PC-3 (cell line): ENCODE data around the gene DUSP19. TPM values are rescaled to one million over a fixed set of nuclear protein-coding genes. Genes with fewer than 3 reads are reported as not detected.
"Not testable (repeated sequence)": the region's sequence is repeated elsewhere in the genome, so short reads cannot be mapped to it uniquely, and the experiment has no call there.

Source experiments
- ATAC-seq: fragments of 200-7000 bp; cut with Tn5 transposase; 2 replicates; pipeline ENCODE4 v1.9.1; 2020; ENCODE audit warnings: mild to moderate bottlenecking, moderate library complexity
- BruUV-seq: library from RNA; stranded (reverse); fragments of 400-500 nt; replicated peaks from 2 replicates; lab custom pipeline; 2021; lab: Mats Ljungman, UMichigan
- CTCF ChIA-PET: fragments of 300-600 bp; sonication (Branson Sonifier 250); formaldehyde crosslinking; loops from one replicate; lab custom pipeline; 2022; ENCODE audit warnings: antibody characterized with exemption; lab: Charles Lee
- POLR2A ChIA-PET: fragments of 300-600 bp; sonication (Branson Sonifier 250); formaldehyde crosslinking; loops from one replicate; lab custom pipeline; 2022; ENCODE audit warnings: antibody characterized with exemption; ENCODE audit not compliant: unreplicated experiment; lab: Charles Lee
- DNase-seq: peaks from one replicate; pipeline ENCODE4 v3.0.0-alpha.2; 2015
- H2AFZ ChIP-seq: fragments of 300-600 bp; sonication (generic); 2 replicates; pipeline ENCODE4 v1.6.0; 2016; ENCODE audit warnings: antibody characterized with exemption, low read length
- H3F3A ChIP-seq: fragments of 300-600 bp; sonication (generic); one replicate; pipeline ENCODE4 v1.6.0; 2017; ENCODE audit warnings: antibody characterized with exemption, low read length, control low read depth, mild to moderate bottlenecking; ENCODE audit not compliant: unreplicated experiment
- H3K27ac ChIP-seq: fragments of 300-600 bp; sonication (generic); 2 replicates; pipeline ENCODE4 v1.5.1; 2016; ENCODE audit warnings: mild to moderate bottlenecking, low read length
- H3K27me3 ChIP-seq: fragments of 300-600 bp; sonication (generic); 2 replicates; pipeline ENCODE4 v1.6.1; 2016; ENCODE audit warnings: low read length, mixed read lengths
- H3K36me3 ChIP-seq: fragments of 300-600 bp; sonication (generic); 2 replicates; pipeline ENCODE4 v1.6.1; 2016; ENCODE audit warnings: low read depth, mixed run types, low read length, mixed read lengths
- H3K4me1 ChIP-seq: fragments of 300-600 bp; sonication (generic); 2 replicates; pipeline ENCODE4 v1.5.1; 2016; ENCODE audit warnings: low read length; ENCODE audit not compliant: insufficient read depth
- H3K4me2 ChIP-seq: fragments of 300-600 bp; sonication (generic); 2 replicates; pipeline ENCODE4 v1.6.0; 2016; ENCODE audit warnings: low read length
- H3K4me3 ChIP-seq: fragments of 300-600 bp; sonication (generic); 2 replicates; pipeline ENCODE4 v1.5.1; 2016; ENCODE audit warnings: mild to moderate bottlenecking, low read length, mixed read lengths
- H3K79me2 ChIP-seq: fragments of 300-600 bp; sonication (generic); 2 replicates; pipeline ENCODE4 v1.6.1; 2017; ENCODE audit warnings: low read length, mixed read lengths
- H3K9ac ChIP-seq: fragments of 300-600 bp; sonication (generic); 2 replicates; pipeline ENCODE4 v1.6.0; 2016; ENCODE audit warnings: mild to moderate bottlenecking, low read length
- H3K9me2 ChIP-seq: fragments of 300-600 bp; sonication (generic); replicated peaks from 2 replicates; pipeline ENCODE4 v1.6.1; 2016; ENCODE audit warnings: mixed run types, low read length, mixed read lengths
- H3K9me3 ChIP-seq: fragments of 300-600 bp; sonication (generic); 2 replicates; pipeline ENCODE4 v1.6.1; 2016; ENCODE audit warnings: low read length, mixed read lengths
- H4K20me1 ChIP-seq: fragments of 300-600 bp; sonication (generic); 2 replicates; pipeline ENCODE4 v1.6.1; 2016; ENCODE audit warnings: low read length, mixed read lengths
- EZH2 ChIP-seq: fragments of 300-600 bp; sonication (generic); IDR thresholded peaks from one replicate; pipeline ENCODE4 v1.6.1; 2017; ENCODE audit warnings: antibody characterized with exemption, mild to moderate bottlenecking, low read length; ENCODE audit not compliant: unreplicated experiment
- EZH2phosphoT487 ChIP-seq: fragments of 300-600 bp; sonication (generic); IDR thresholded peaks from 2 replicates; pipeline ENCODE4 v1.6.1; 2018; ENCODE audit warnings: mild to moderate bottlenecking, antibody characterized with exemption, low read length, borderline replicate concordance
- intact Hi-C: fragments of 100-400 bp; cut with micrococcal nuclease; formaldehyde crosslinking; loops from 2 replicates; pipeline ENCODE4 v1.9.0; 2023
- total RNA-seq: library from RNA; depleted of rRNA; stranded (reverse); fragments of >200 nt; gene quantifications from 2 replicates; pipeline ENCODE4 v1.2.3, GENCODE V29; 2014
- TF ChIP-seq, protein P1 (sequence below): fragments of 300-600 bp; sonication (generic); conservative IDR thresholded peaks from 2 replicates; pipeline ENCODE4 v1.5.1; 2017; ENCODE audit warnings: antibody characterized with exemption, low read depth, mild to moderate bottlenecking, low read length

The DUSP19 gene
- total RNA-seq, 1 experiment from 2014 or later: 0.51 TPM

DNA sequence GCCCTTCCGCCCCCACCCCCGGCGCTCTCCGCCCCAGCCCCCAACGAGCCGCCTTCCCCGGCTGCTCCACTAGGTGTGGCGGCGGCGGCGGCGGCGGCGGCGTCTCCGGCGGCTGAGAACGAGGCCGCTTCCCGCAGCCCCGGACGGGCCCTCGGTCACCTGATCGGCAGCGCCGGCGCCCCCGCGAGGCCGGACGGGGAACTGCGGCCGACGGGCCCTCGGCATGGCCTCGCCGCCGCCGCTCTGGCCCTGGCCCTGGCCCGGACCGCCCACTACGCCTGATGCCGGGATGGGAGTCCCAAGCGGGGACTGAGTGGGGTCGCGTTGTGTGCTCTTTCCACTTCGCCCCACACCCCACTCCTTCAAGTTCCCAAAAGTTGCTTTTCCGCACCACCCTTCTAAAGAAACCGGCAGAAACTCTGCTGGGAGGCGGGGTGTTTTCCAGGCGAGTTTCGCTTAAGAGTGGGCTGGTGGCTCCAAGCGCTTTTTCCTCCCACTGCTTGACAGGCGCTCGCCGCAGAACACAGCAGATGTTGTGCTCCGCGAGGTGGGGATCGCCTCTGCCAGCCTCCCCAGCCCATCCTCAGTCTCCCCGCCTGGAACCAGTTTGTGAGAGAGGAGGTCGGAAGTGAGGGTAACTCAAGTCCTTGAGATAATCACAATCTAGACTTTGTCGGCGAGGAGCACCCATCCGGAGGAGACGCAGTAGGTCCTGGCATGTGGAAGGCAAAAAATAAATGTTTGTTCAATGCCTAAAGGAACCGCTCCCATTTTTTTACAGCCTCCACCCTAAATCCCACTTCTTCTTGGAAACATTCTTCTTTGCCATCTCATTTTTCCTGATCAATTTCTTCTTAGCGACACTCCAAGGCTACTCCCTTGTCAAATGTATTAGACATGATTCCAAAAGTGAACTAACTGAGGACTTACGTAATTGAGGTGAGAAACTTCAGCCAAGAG is 39.9 kb upstream of the DUSP19 start, which contains the start of gene NCKAP1:
Gene NCKAP1, minus strand, starts transcription at position 117 of the 960 bp plus-strand sequence. CDS start 358 bp downstream, outside the sequence.
- ChIA-PET POLR2A (interaction anchor here (0.6 kb wide), 1 partner anchor 41 kb away, joined by 8 read pairs; no protein-coding TSS in a partner anchor), CTCF (interaction anchor here (0.6 kb wide), 1 partner anchor 193 kb away, joined by 3 read pairs; no protein-coding TSS in a partner anchor)
- H3K27me3 ChIP-seq: no peaks in the 10 kb centered on the region
- H3K9ac ChIP-seq: peak within 1 kb of the TSS; percentile 94
- no peaks in the 10 kb centered on the region for H3F3A ChIP-seq
- H3K4me2 ChIP-seq: peak within 1 kb of the TSS; percentile 95
- peak within 1 kb of the TSS; percentile 95 for H3K4me3 ChIP-seq
- DNase-seq (peak; percentile 92), ATAC-seq (peak; percentile 86)
- TF ChIP-seq, protein P1, sequence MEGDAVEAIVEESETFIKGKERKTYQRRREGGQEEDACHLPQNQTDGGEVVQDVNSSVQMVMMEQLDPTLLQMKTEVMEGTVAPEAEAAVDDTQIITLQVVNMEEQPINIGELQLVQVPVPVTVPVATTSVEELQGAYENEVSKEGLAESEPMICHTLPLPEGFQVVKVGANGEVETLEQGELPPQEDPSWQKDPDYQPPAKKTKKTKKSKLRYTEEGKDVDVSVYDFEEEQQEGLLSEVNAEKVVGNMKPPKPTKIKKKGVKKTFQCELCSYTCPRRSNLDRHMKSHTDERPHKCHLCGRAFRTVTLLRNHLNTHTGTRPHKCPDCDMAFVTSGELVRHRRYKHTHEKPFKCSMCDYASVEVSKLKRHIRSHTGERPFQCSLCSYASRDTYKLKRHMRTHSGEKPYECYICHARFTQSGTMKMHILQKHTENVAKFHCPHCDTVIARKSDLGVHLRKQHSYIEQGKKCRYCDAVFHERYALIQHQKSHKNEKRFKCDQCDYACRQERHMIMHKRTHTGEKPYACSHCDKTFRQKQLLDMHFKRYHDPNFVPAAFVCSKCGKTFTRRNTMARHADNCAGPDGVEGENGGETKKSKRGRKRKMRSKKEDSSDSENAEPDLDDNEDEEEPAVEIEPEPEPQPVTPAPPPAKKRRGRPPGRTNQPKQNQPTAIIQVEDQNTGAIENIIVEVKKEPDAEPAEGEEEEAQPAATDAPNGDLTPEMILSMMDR: peak; percentile 65
- TF ChIP-seq EZH2: no peak
- H2AFZ ChIP-seq: peak within 1 kb of the TSS; percentile 99
- TSS peak; percentile 37 for BruUV-seq
- H3K36me3 ChIP-seq: no peaks in the 10 kb centered on the region
- intact Hi-C loops: loop anchor here (1.0 to 5.0 kb wide), 3 partner anchors 40 to 86 kb away; partner anchors contain the start of genes DUSP19 and NUP35
- H3K4me1 ChIP-seq: peaks cover 34% of the 10 kb centered on the region
- no peaks in the 10 kb centered on the region for H3K9me3 ChIP-seq
- peaks cover 44% of the 10 kb centered on the region for H3K79me2 ChIP-seq
- H3K27ac ChIP-seq: peak within 1 kb of the TSS; percentile 78
- H3K9me2 ChIP-seq: no peaks in the 10 kb centered on the region
- H4K20me1 ChIP-seq: peaks cover 34% of the 10 kb centered on the region

DNA sequence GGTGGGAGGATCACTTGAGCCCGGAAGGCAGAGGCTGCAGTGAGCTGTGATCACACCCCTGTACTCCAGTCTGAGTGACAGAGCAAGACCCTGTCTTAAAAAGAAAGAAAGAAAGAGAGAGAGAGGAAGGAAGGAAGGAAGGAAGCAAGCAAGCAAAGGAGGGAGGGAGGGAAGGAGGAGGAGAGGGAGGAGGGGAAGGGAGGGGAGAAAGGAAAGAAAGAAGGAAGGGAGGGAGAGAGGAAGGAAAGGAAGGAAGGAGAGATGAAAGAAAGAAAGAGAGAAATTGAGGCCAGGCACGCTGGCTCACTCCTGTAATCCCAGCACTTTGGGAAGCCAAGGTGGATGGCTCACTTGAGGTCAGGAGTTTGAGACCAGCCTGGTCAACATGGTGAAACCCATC is 37.9 kb upstream of the DUSP19 start:
- Histone ChIP-seq H3K9me2 (no peaks in the 10 kb centered on the region), H3K27ac (no peak overlapping the region), H3K79me2 (peaks cover 24% of the 10 kb centered on the region), H3K27me3 (no peaks in the 10 kb centered on the region), H3K4me3 (no peak overlapping the region), H3K9me3 (no peaks in the 10 kb centered on the region), H3K4me1 (peaks cover 16% of the 10 kb centered on the region), H2AFZ (no peak overlapping the region), H3K4me2 (no peak overlapping the region), H3K9ac (no peak overlapping the region), H3K36me3 (no peaks in the 10 kb centered on the region), H3F3A (no peaks in the 10 kb centered on the region), H4K20me1 (peaks cover 15% of the 10 kb centered on the region)
- TF ChIP-seq, protein P1: no peak
- TF ChIP-seq EZH2phosphoT487 (no peak), EZH2 (no peak)
- no peak for DNase-seq
- ChIA-PET POLR2A (no interaction called here), CTCF (no interaction called here)
- intact Hi-C loops: no loop called here
- BruUV-seq: no TSS peak
- ATAC-seq: no peak

DNA sequence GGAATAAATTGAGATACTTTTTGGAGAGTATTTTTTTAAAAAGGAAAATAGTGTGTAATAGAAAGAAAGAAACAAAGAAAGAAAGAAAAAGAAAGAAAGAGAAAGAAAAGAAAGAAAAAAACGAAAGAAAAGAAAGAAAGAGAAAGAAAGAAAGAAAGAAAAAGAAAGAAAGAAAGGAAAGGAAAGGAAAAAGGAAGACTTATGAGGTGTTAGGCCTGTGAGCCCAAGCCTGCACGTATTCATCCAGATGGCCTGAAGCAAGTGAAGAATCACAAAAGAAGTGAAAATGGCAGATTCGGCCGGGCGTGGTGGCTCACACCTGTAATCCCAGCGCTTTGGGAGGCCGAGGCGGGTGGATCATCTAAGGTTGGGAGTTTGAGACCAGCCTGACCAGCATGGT is 35.0 kb upstream of the DUSP19 start:
- H3K4me2 ChIP-seq, H3K4me1 ChIP-seq, H3K27me3 ChIP-seq, H2AFZ ChIP-seq, POLR2A ChIA-PET, CTCF ChIA-PET, H3K9ac ChIP-seq, H4K20me1 ChIP-seq, BruUV-seq, H3F3A ChIP-seq, H3K36me3 ChIP-seq, H3K9me3 ChIP-seq, H3K4me3 ChIP-seq, H3K79me2 ChIP-seq, ATAC-seq, intact Hi-C loops, H3K9me2 ChIP-seq, H3K27ac ChIP-seq, DNase-seq: not testable (repeated sequence)

DNA sequence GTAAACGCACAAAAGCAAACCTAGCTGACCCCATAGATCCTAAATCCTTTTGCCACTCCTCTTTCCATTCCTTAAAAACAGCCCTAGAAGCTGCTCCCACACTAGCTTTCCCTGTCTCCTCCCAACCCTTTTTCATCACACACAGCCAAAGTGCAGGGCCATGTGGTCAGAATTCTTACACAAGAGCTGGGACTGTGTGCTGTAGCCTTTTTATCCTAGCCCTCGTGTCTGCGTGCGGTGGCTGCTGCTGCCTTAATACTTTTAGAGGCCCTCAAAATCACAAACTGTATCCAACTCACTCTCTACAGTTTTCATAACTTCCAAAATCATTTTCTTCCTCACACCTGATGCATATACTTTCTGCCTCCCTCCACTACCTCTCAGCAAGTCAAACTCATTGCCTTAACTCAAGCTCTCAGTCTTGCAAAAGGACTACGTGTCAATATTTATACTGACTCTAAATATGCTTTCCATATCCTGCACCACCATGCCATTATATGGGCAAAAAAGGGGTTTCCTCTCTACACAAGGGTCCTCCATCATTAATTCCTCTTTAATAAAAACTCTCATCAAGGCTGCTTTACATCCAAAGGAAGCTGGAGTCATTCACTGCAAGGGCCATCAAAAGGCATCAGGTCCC is 30.9 kb upstream of the DUSP19 start:
- H3K79me2 ChIP-seq, H3K4me3 ChIP-seq, H3K4me1 ChIP-seq, DNase-seq, H3K36me3 ChIP-seq, H3K27ac ChIP-seq, H3F3A ChIP-seq, H3K9me2 ChIP-seq, H3K9ac ChIP-seq, H3K9me3 ChIP-seq, POLR2A ChIA-PET, intact Hi-C loops, H2AFZ ChIP-seq, CTCF ChIA-PET, BruUV-seq, H3K4me2 ChIP-seq, ATAC-seq, H3K27me3 ChIP-seq, H4K20me1 ChIP-seq: not testable (repeated sequence)
